ENCODE measurements around the gene SPATC1L.

Gene SPATC1L

GRCh38 chr21:46124083-46124925 lies 60.0 kb downstream of the SPATC1L start:
- Histone ChIP-seq H3K36me3 (ENCODE audit: control insufficient read depth, insufficient read depth, low read length) (no peaks in the 10 kb centered on the region), H3K4me3 (ENCODE audit: low read length) (no peak overlapping the region), H3K4me1 (ENCODE audit: control insufficient read depth, insufficient read depth, low read length) (no peaks in the 10 kb centered on the region), H3K9ac (ENCODE audit: low read length) (no peak overlapping the region), H3K9me3 (ENCODE audit: control insufficient read depth, low read length) (no peaks in the 10 kb centered on the region), H3K27me3 (ENCODE audit: control insufficient read depth, insufficient read depth, low read length) (no peaks in the 10 kb centered on the region)

- no peaks in the 10 kb centered on the region for H3K9me3 ChIP-seq (ENCODE audit: control insufficient read depth, low read length)
- no peaks in the 10 kb centered on the region for H3K4me1 ChIP-seq (ENCODE audit: control insufficient read depth, insufficient read depth, low read length)
- H3K9ac ChIP-seq (ENCODE audit: low read length), result no peak overlapping the region
- no peak overlapping the region for H3K4me3 ChIP-seq (ENCODE audit: low read length)
- no peaks in the 10 kb centered on the region for H3K27me3 ChIP-seq (ENCODE audit: control insufficient read depth, insufficient read depth, low read length)
- no peaks in the 10 kb centered on the region for H3K36me3 ChIP-seq (ENCODE audit: control insufficient read depth, insufficient read depth, low read length)
Observed at GRCh38 chr21:46122758-46123683, 61.2 kb downstream of the SPATC1L start.

GRCh38 chr21:46122237-46122671 lies 62.0 kb downstream of the SPATC1L start:
- no peaks in the 10 kb centered on the region for H3K27me3 ChIP-seq (ENCODE audit: control insufficient read depth, insufficient read depth, low read length)
- H3K4me1 ChIP-seq (ENCODE audit: control insufficient read depth, insufficient read depth, low read length), result no peaks in the 10 kb centered on the region
- no peak overlapping the region for H3K9ac ChIP-seq (ENCODE audit: low read length)
- H3K9me3 ChIP-seq (ENCODE audit: control insufficient read depth, low read length), result no peaks in the 10 kb centered on the region
- no peaks in the 10 kb centered on the region for H3K36me3 ChIP-seq (ENCODE audit: control insufficient read depth, insufficient read depth, low read length)
- no peak overlapping the region for H3K4me3 ChIP-seq (ENCODE audit: low read length)

DNA sequence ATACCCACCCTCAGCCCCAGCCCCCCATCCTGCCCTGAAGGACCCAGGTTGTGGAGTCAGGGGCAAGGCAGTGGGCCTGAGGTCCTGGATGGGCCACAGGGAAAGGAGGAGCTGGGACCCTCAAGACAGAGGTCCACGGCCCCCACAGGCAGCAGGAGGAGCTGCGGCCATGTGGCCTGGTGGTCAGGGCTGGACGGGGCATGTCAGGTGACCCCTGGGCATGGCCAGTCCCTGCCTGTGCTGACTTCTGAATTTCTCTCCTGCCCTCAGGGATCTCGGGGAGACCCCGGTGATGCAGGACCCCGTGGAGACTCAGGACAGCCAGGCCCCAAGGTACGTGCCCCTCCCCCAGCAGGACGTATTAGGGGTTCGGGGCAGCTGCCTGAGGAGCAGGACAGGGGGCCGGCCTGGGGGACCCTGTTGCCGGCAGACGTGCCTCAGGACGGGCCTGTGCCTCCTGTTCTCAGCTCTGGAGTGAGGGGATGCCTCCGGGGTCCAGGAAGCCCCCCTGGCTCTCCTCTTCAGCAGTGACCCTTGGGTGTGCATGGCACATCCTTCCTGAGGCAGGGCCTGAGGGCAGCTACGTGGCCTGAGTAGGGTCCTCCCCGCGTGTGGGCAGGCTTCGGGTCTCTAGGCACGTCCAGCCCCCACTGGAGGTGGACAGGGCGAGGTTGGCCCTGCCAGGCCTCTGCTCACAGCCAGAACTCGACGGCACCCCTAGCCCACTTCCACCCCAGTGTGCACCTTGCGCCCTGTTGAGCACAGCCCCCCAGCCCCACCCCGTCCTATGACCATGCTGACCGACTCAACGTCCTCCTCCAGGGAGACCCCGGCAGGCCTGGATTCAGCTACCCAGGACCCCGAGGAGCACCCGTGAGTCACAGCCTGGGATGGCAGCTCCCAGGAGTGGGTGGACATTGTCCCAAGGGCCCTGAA lies 62.7 kb downstream of the SPATC1L start:
- H3K36me3 ChIP-seq (ENCODE audit: control insufficient read depth, insufficient read depth, low read length), result no peaks in the 10 kb centered on the region

GRCh38 chr21:46120301-46121285 lies 63.7 kb downstream of the SPATC1L start:
- Histone ChIP-seq H3K9me3 (ENCODE audit: control insufficient read depth, low read length) (no peaks in the 10 kb centered on the region), H3K4me3 (ENCODE audit: low read length) (no peak overlapping the region), H3K36me3 (ENCODE audit: control insufficient read depth, insufficient read depth, low read length) (no peaks in the 10 kb centered on the region), H3K27me3 (ENCODE audit: control insufficient read depth, insufficient read depth, low read length) (no peaks in the 10 kb centered on the region), H3K9ac (ENCODE audit: low read length) (no peak overlapping the region), H3K4me1 (ENCODE audit: control insufficient read depth, insufficient read depth, low read length) (no peaks in the 10 kb centered on the region)

More for the DNA sequence above, 62.7 kb downstream of the SPATC1L start:
- Histone ChIP-seq H3K9me3 (ENCODE audit: control insufficient read depth, low read length) (no peaks in the 10 kb centered on the region), H3K4me1 (ENCODE audit: control insufficient read depth, insufficient read depth, low read length) (no peaks in the 10 kb centered on the region), H3K27me3 (ENCODE audit: control insufficient read depth, insufficient read depth, low read length) (no peaks in the 10 kb centered on the region), H3K9ac (ENCODE audit: low read length) (no peak overlapping the region), H3K4me3 (ENCODE audit: low read length) (no peak overlapping the region)

DNA sequence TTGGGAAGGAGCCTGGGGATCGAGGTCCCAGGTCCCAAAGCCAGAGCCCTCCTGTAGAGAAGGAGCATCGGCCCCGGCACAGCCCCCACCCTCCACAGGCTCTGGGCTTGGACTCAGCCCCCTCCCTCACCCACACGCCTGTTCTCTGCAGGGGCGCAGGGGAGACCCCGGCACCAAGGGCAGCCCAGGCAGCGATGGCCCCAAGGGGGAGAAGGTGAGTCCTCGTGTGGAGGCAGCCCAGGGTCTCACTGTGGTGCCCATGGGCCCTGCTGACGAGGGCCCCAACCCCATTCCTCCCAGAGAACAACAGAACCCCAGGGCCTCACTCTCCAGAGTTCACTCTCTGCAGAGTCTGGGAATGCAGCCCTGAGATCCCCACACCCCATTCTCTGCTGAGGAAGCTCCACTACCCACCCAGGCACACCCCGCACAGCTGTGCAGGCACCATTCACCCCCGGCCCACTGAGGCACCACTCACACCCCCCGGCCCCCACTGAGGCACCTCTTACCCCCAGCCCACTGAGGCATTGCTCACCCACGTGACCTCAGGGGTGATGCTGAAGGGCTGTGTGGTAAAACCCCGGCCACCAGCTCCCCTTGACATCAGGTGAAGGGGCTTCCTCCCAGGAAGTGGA lies 64.5 kb downstream of the SPATC1L start:
- Histone ChIP-seq H3K36me3 (ENCODE audit: control insufficient read depth, insufficient read depth, low read length) (no peaks in the 10 kb centered on the region), H3K27me3 (ENCODE audit: control insufficient read depth, insufficient read depth, low read length) (no peaks in the 10 kb centered on the region), H3K9ac (ENCODE audit: low read length) (no peak overlapping the region), H3K4me1 (ENCODE audit: control insufficient read depth, insufficient read depth, low read length) (no peaks in the 10 kb centered on the region), H3K4me3 (ENCODE audit: low read length) (no peak overlapping the region), H3K9me3 (ENCODE audit: control insufficient read depth, low read length) (no peaks in the 10 kb centered on the region)

- H3K9me3 ChIP-seq (ENCODE audit: control insufficient read depth, low read length), result no peaks in the 10 kb centered on the region
- H3K4me3 ChIP-seq (ENCODE audit: low read length), result no peak overlapping the region
- no peaks in the 10 kb centered on the region for H3K27me3 ChIP-seq (ENCODE audit: control insufficient read depth, insufficient read depth, low read length)
- no peaks in the 10 kb centered on the region for H3K4me1 ChIP-seq (ENCODE audit: control insufficient read depth, insufficient read depth, low read length)
- no peak overlapping the region for H3K9ac ChIP-seq (ENCODE audit: low read length)
- no peaks in the 10 kb centered on the region for H3K36me3 ChIP-seq (ENCODE audit: control insufficient read depth, insufficient read depth, low read length)
Observed at GRCh38 chr21:46119144-46119636, 65.1 kb downstream of the SPATC1L start.

- H3K9me3 ChIP-seq (ENCODE audit: control insufficient read depth, low read length), result no peaks in the 10 kb centered on the region
- H3K9ac ChIP-seq (ENCODE audit: low read length), result no peak overlapping the region
- H3K27me3 ChIP-seq (ENCODE audit: control insufficient read depth, insufficient read depth, low read length), result no peaks in the 10 kb centered on the region
- no peaks in the 10 kb centered on the region for H3K4me1 ChIP-seq (ENCODE audit: control insufficient read depth, insufficient read depth, low read length)
- H3K36me3 ChIP-seq (ENCODE audit: control insufficient read depth, insufficient read depth, low read length), result no peaks in the 10 kb centered on the region
- H3K4me3 ChIP-seq (ENCODE audit: low read length), result no peak overlapping the region
Observed at GRCh38 chr21:46118316-46119143, 65.7 kb downstream of the SPATC1L start.

DNA sequence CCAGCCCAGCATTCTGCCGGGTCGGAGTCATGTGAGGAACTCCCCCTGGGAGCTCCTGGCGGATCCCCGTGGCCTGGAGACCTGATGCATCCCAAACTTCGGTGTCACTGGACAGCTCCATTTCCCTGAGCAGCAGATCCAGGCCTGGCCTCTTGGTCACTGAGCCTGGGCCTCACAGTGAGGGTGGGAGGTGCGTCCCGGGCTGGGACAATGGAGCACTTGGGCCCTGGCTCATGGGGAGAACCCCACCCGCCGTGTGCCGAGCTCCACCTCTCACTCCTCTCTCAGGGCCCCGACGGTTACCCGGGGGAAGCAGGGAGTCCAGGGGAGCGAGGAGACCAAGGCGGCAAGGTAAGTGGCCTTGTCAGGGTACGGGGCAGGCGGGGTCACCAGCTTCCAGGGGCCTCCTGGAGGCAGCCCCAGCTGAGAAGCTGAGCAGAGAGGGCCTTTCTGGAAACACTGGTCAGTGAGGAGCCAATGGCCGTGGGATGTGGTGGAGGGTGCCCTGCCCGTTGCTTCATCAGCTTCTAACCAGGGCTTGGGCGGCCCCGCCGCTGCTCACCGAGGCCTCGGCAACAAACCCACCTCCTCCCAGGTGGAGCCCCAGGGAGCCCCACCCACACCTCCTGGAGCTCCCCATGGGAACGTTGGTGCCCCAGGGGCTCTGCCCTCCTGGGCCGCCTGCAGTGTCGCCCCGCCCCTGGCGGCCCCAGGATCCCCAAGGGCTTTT lies 66.5 kb downstream of the SPATC1L start:
- no peaks in the 10 kb centered on the region for H3K27me3 ChIP-seq (ENCODE audit: control insufficient read depth, insufficient read depth, low read length)

More for the DNA sequence above, 66.5 kb downstream of the SPATC1L start:
- H3K4me3 ChIP-seq (ENCODE audit: low read length), result no peak overlapping the region
- H3K4me1 ChIP-seq (ENCODE audit: control insufficient read depth, insufficient read depth, low read length), result no peaks in the 10 kb centered on the region
- H3K9me3 ChIP-seq (ENCODE audit: control insufficient read depth, low read length), result no peaks in the 10 kb centered on the region
- no peaks in the 10 kb centered on the region for H3K36me3 ChIP-seq (ENCODE audit: control insufficient read depth, insufficient read depth, low read length)
- no peak overlapping the region for H3K9ac ChIP-seq (ENCODE audit: low read length)
